GM12891 (cell line): Measurements from ENCODE around the gene CCDC88C.

Experiments used
- DNase-seq: peaks from one replicate; pipeline ENCODE4 v3.0.0; 2011; ENCODE audit warnings: low spot score; ENCODE audit not compliant: insufficient read length
- FAIRE-seq: peaks from 2 replicates; lab custom pipeline; 2011; peaks lifted over from hg19 to GRCh38; lab: Jason Lieb, UNC
- PAX5 ChIP-seq: IDR thresholded peaks from 2 replicates; pipeline ENCODE4 v1.6.1; 2011; ENCODE audit warnings: low read length, moderate library complexity, mild to moderate bottlenecking; ENCODE audit not compliant: insufficient read depth, severe bottlenecking
- POLR2A ChIP-seq: IDR thresholded peaks from 2 replicates; pipeline ENCODE4 v1.6.1; 2011; ENCODE audit warnings: low read depth, low read length, control low read depth
- POLR2AphosphoS5 ChIP-seq: IDR thresholded peaks from 2 replicates; pipeline ENCODE4 v1.6.1; 2011; ENCODE audit warnings: low read depth, low read length, control low read depth
- POU2F2 ChIP-seq: IDR thresholded peaks from 2 replicates; pipeline ENCODE4 v1.6.1; 2011; ENCODE audit warnings: low read depth, mild to moderate bottlenecking, control low read depth, low read length, moderate library complexity
- SPI1 ChIP-seq: IDR thresholded peaks from 2 replicates; pipeline ENCODE4 v1.6.1; 2011; ENCODE audit warnings: low read depth, low read length, control low read depth
- TAF1 ChIP-seq: IDR thresholded peaks from 2 replicates; pipeline ENCODE4 v1.6.1; 2011; ENCODE audit warnings: low read depth, low read length, control low read depth

Gene CCDC88C

DNA sequence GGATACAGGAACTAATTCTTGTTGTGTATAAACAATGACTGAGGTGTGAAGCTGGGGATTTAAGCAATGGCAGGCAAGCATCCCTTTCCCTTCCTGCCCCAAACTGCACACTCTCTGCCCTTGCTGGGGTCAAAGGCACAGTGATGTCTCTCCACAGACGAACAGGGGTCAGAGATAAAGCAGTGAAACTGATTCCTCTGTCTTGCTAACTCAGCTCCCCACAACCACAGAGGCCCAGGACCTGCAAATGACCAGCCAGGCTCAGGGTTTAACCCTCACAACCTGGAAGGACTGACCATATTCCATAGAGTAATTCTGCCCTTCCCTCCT, 67.2 kb downstream of the CCDC88C start:
- FAIRE-seq, result no peak
- TF ChIP-seq PAX5 (no peak), POLR2A (no peak), POLR2AphosphoS5 (no peak), SPI1 (no peak), TAF1 (no peak), POU2F2 (no peak)
- DNase-seq, result no peak

DNA sequence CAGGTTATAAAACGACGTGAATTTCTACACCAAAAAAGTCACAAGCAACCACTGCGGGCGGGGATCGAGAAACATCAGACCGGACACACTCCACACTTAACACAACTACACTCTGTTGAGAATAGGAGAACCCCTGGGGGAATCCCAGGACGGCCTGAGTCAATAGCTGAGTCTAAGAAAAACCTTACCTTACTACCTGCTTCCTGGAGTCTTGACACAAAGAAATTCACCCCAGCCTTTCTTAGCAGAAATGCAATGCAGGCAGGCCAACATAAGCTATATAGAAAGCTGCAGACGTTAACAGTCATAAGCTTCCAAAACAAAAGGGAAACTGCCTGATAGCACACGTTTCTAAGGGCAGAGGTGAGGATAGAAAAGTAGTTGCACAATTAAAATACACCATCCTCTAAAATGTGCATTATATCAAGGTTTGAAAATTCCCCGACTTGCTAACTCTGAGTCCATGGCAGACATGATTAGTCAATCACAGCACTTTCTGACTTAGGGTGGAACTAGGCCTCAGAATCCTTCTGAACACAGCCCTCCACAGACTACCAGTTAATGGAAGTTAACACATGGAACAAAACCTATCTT, 68.0 kb downstream of the CCDC88C start:
- TF ChIP-seq SPI1 (0 out of 2 replicates have a peak, but pooled peaks have one; percentile 3), TAF1 (no peak; the same call in 1 of the 2 replicates)
- DNase-seq (no peak), FAIRE-seq (peak; percentile 59)

DNA sequence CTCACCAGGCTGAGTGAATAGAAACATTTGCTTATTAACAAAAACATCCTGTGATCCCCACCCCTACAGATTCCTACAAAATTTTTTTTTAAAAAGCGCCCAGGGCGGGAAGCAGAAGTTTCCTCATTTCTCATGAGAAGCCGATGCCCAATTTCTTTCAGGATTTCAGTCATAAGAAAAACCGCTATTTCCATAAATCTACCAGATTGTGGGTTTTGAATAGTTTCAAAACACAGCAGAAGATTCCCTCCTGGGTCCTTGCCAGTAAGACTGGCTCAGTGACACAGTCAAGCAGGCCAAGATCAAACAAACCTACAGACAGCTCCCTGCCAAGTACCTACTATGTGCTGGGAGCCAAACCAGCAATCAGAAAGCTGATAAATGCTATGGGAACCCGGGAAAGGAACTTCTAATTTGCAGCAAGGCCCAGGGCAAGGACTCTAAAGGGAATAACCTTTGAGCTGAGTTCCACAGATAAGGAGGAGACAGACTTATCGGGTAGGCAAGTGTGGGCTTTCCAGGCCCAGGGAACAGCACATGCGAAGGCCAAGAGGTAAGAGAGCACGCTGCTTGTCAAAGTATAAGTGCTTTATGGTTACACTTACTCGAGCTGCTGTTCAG, 68.7 kb downstream of the CCDC88C start:
- FAIRE-seq, result peak; percentile 64
- no peak for TF ChIP-seq TAF1
- TF ChIP-seq POU2F2, result no peak
- peak; percentile 21; the same call in 1 of the 2 replicates for TF ChIP-seq POLR2AphosphoS5
- no peak for TF ChIP-seq PAX5

DNA sequence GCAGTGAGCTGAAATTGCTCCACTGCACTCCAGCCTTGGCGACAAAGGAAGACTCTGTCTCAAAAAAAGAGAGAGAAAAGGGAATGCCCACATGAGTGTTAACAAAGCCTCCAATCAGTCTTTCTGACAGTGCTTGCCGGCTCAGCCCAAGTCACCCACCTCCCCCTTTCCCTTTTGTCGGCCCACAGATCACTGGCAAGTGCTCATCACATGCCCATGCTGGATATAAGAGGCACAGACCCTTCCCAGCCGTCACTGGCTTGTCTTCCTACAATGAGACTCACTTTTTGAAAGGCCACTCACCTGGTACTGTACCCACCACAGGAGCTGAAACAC, 70.8 kb downstream of the CCDC88C start:
- TF ChIP-seq POLR2AphosphoS5, result no peak
- TF ChIP-seq POU2F2, result no peak
- TF ChIP-seq SPI1, result no peak
- no peak for TF ChIP-seq PAX5
- no peak for TF ChIP-seq TAF1
- TF ChIP-seq POLR2A, result no peak
- DNase-seq (no peak), FAIRE-seq (no peak)

More for the DNA sequence above, 68.7 kb downstream of the CCDC88C start:
- DNase-seq, result no peak

DNA sequence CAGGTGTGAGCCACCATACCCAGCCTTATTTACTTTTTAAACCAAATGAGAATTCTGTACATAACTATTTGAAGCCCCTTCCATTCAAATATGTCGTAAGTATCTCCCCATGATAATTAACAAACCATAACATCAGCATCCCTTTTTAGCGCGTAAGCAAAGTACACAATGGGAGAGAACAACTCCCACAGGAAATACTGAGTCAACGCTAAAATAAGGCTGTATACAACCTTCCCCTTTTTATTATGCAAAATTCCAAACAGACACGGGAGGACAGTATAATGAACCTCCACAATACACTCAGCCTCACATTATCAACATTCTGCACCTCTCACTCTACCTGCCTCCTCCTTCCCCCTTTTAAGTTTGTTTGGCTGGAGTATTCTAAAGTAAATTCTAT, 73.5 kb downstream of the CCDC88C start:
- TF ChIP-seq POLR2AphosphoS5 (no peak), SPI1 (no peak), TAF1 (no peak), POU2F2 (no peak), PAX5 (no peak)
- no peak for FAIRE-seq
- DNase-seq, result no peak

DNA sequence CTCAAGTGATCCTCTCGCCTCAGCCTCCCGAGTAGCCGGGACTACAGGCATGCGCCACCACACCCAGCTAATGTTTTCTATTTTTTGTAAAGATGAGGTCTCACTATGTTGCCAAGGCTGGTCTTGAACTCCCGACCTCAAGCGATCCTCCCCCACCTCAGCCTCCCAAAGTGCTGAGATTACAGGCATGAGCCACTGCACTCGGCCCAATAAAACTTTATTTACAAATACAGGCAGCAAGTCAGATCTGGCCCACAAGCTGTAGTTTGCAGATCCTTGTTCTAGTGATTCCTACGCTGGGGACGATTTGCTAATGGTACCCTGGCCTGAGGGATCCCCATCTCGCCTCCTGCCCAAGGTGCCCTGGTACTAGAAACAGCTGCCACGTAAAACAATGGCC, 74.6 kb downstream of the CCDC88C start:
- DNase-seq (no peak), FAIRE-seq (no peak)
- no peak for TF ChIP-seq TAF1
- TF ChIP-seq POU2F2, result no peak
- TF ChIP-seq POLR2A, result no peak
- no peak for TF ChIP-seq PAX5
- TF ChIP-seq SPI1, result no peak
- TF ChIP-seq POLR2AphosphoS5, result no peak

DNA sequence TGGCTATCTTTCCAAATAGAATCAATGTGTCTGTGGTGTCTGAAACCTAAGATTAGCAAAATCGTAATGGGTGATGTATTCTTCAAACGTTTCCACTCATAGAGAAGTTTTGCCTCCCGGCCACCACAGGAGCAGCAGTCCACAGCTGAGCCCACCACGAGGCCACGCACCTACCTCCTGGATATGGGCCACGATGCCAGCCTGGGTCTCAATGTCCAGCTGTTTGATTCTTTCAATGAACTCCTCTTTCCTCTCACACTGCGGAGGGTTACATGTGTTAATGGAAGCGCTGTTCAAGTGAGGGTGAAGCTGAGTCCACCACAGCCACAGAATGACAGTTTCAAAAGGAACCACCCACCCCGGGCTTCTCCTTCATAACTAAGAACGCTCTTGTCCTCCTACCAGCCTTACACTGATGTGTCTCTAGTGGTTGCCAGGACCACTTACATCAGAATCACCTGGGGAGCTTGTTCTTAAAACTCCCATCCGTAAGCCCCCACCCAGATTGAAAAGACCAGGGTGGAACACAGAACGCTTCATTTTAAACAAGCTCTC, 75.3 kb downstream of the CCDC88C start:
- FAIRE-seq, result no peak
- TF ChIP-seq SPI1 (no peak), POLR2A (no peak), TAF1 (no peak)
- no peak for DNase-seq

DNA sequence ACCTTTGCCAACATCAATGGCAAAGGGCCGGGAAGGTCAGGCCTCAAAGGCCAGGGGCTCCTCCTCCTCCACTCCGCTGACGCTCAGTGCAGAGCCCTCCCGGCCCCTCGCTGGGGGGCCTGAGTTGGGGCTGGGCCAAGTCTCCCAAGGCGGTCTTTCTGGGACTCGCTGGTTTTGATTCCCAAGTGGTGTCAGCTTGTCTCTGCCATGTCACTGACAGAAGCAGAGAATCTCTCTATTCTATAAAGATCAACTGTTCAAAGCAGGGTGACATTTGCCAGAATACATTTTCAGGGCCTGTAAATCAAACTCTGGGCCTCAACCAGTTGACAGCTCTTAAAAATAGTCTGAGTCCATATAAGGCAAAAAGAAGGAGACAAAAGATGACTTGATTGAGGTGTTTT, 75.9 kb downstream of the CCDC88C start:
- FAIRE-seq (no peak), DNase-seq (no peak)
- no peak for TF ChIP-seq POLR2AphosphoS5

DNA sequence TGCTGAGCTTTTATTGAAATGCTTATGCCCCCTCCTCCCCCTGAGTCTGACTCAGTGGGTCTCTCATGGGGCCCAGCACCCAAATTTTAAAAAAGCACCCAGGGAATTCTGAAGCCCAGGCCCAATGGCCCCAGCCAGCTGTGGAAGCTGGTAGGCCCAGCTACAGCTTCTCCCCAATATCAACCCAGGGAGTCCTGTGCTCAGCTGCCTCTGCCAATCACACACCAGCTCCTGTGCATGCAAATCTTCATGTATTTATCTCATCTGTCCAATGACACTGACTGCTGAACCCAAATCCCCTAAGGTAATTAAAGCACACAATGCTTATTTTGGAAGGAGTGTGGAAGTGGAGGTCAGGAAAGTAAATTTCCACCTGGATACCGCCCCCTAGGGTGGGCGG, 76.3 kb downstream of the CCDC88C start:
- DNase-seq, result no peak
- FAIRE-seq, result no peak

DNA sequence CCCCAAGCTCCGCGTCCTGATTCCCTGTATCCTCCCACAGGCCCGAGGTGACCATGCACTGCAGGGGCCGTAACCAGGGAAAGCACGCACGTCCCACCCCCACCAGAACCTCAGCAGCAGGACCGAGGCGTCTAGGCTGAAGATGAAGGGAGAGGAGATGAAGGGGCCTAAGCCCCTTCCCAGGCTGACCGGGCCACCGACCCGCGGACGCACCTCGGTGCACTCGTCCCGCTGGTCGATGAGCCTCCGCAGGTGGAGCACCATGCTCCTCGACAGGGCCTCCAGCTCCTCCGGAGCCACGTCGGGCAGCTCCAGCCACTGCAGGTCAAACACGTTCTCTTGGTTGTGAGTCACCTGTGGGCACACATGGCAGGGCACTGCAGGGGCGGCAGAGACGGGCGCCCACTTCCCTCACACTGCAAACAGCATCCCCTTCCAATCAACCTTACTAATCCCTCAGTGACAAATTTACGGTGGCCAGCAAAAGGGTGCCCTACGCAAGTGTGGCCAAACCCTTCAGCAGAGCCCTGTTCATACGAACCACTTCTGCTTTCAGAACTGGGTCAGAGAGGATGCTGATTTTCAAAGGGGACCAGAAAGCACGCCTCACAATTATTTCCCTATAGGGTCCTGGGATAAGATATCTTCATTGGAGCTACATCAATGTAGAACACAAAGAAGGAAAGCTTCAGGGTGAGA, 77.8 kb downstream of the CCDC88C start:
- TF ChIP-seq POLR2A (no peak), POLR2AphosphoS5 (no peak), TAF1 (no peak), SPI1 (0 out of 2 replicates have a peak, but pooled peaks have one; percentile 2), POU2F2 (no peak), PAX5 (no peak)
- no peak for DNase-seq

More for the DNA sequence above, 76.3 kb downstream of the CCDC88C start:
- no peak for TF ChIP-seq TAF1

DNA sequence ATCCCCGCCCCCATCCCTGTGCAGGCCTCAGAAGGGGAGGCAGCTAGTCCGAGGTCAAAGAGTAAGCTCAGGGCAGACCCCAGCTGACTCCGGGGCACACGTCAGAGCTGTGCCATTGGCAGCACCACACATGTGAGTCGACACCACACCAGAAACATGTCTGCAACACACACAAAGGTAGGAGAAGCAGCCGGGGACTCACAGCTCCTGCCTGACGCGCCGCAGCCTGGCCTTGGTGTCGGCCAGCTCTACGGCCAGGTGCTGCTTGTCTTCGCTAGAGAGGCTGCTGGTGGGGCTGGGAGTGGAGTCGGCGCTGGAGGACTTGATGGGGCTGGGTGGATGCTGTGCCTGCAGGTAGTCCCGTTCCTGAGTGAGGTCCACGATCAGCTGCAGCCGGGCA, 78.5 kb downstream of the CCDC88C start:
- no peak for FAIRE-seq

More for the DNA sequence above, 77.8 kb downstream of the CCDC88C start:
- FAIRE-seq, result peak; percentile 31

More for the DNA sequence above, 78.5 kb downstream of the CCDC88C start:
- no peak for TF ChIP-seq POU2F2
- no peak for TF ChIP-seq SPI1
- TF ChIP-seq TAF1, result no peak
- TF ChIP-seq POLR2A, result no peak
- TF ChIP-seq PAX5, result no peak
- no peak for TF ChIP-seq POLR2AphosphoS5
- no peak for DNase-seq
